Measurements from ENCODE around the gene DLG4.

- TF ChIP-seq CTCF (IDR thresholded peaks at IDR 0.05) (no peak), POLR2A (IDR thresholded peaks at IDR 0.05) (no peak)
Observed at GRCh38 chr17:7138800-7139381, 80.7 kb downstream of the DLG4 start.

Data from body of pancreas (tissue), 4 donors.